ENCODE data around the gene AARS2. TPM values are rescaled to one million over a fixed set of nuclear protein-coding genes. Genes with fewer than 3 reads are reported as not detected.

AARS2 gene
- total RNA-seq, 1 experiment from 2014 or later: 21.7 TPM

GRCh38 chr6:44291841-44292240 lies 21.3 kb downstream of the AARS2 start:
- H4K91ac ChIP-seq (ENCODE audit: insufficient read length, low read depth, low read length): no peak overlapping the region
- DNase-seq: no peak
- H3K23me2 ChIP-seq (ENCODE audit: insufficient read length, low read depth, low read length, poor library complexity, severe bottlenecking): peaks cover under 1% of the 10 kb centered on the region
- H2BK12ac ChIP-seq (ENCODE audit: insufficient read length, low read depth, low read length): no peak overlapping the region
- H3K9ac ChIP-seq (ENCODE audit: extremely low read depth, insufficient read length, low read length): no peak overlapping the region
- no peak for TF ChIP-seq CTCF (conservative IDR thresholded peaks at IDR 0.05)
- H3K27me3 Mint-ChIP-seq (ENCODE audit: low read depth): peaks cover 80% of the 10 kb centered on the region
- H2BK5ac ChIP-seq (ENCODE audit: insufficient read length, low read length): no peak overlapping the region
- no peak overlapping the region for H4K5ac ChIP-seq (ENCODE audit: insufficient read length, low read depth, low read length)
- no peaks in the 10 kb centered on the region for H4K20me1 ChIP-seq (ENCODE audit: control insufficient read depth, insufficient read depth, insufficient read length)
- H3K36me3 Mint-ChIP-seq (ENCODE audit: insufficient read depth in 1 of 3, low read depth in 3 of 3): no peaks in the 10 kb centered on the region
- no peak overlapping the region for H2AFZ ChIP-seq (ENCODE audit: low read length)
- peaks cover 6 to 7% of the 10 kb centered on the region in 2 experiments for H3K4me1 Mint-ChIP-seq
- H3K23ac ChIP-seq (ENCODE audit: insufficient read length, low read depth, low read length): no peak overlapping the region
- no CpG with 5 or more reads among the region's 4 CpGs for WGBS (ENCODE audit: extremely low coverage, insufficient read length, low lambda C conversion rate)
- H3K9me3 Mint-ChIP-seq: no peaks in the 10 kb centered on the region
- no peaks in the 10 kb centered on the region for H3K4me1 ChIP-seq (ENCODE audit: insufficient read depth, low read length)
- H3K79me1 ChIP-seq (ENCODE audit: insufficient read depth, low read depth, low read length, poor library complexity, severe bottlenecking): no peaks in the 10 kb centered on the region
- no peak overlapping the region for H3K14ac ChIP-seq (ENCODE audit: insufficient read depth, low read length)
- no peak overlapping the region for H2BK120ac ChIP-seq (ENCODE audit: low read depth, low read length, poor library complexity, severe bottlenecking)
- H3K4ac ChIP-seq (ENCODE audit: low read depth, low read length): no peak overlapping the region
- H3K27me3 ChIP-seq (ENCODE audit: insufficient read depth, low read length): peaks cover 2% of the 10 kb centered on the region; the same call in 1 of the 2 replicates
- H3K27ac ChIP-seq (ENCODE audit: insufficient read length, low read depth, low read length): no peak overlapping the region
- H3K56ac ChIP-seq (ENCODE audit: insufficient read length, low read depth, low read length): no peak overlapping the region
- H3K27ac Mint-ChIP-seq: no peak overlapping the region
- H2AK5ac ChIP-seq (ENCODE audit: insufficient read length, low read length): no peak overlapping the region
- no peak overlapping the region for H3K4me3 Mint-ChIP-seq
- no peaks in the 10 kb centered on the region for H3K9me3 ChIP-seq (ENCODE audit: control insufficient read depth, low read depth, low read length)
- no peak overlapping the region for H3K4me2 ChIP-seq (ENCODE audit: insufficient read depth, insufficient read length, low read length)
- H3K18ac ChIP-seq (ENCODE audit: insufficient read length, low read depth, low read length): no peak overlapping the region
- no peak overlapping the region for H2BK15ac ChIP-seq (ENCODE audit: low read depth, low read length)
- H3K79me2 ChIP-seq (ENCODE audit: insufficient read depth, low read length): no peaks in the 10 kb centered on the region
- H4K8ac ChIP-seq (replicated peaks; ENCODE audit: insufficient read length, low read depth, low read length): no peak overlapping the region
- H3T11ph ChIP-seq (ENCODE audit: low read length): no peak overlapping the region
- no peak overlapping the region for H2BK20ac ChIP-seq (ENCODE audit: low read depth, low read length, poor library complexity, severe bottlenecking)

Measured in H9 (cell line).